CD14-positive monocyte (primary cell): Measurements from ENCODE around the gene NPW. TPM values are rescaled to one million over a fixed set of nuclear protein-coding genes. Genes with fewer than 3 reads are reported as not detected.

ENCODE experiments used
- DNase-seq, 3 donors: peaks; one replicate each; pipeline ENCODE4 v3.0.0-alpha.2; 2011 to 2022
- H2AFZ ChIP-seq: 2 replicates; pipeline ENCODE4 v1.6.0; 2012; ENCODE audit warnings: mild to moderate bottlenecking, low read depth, low read length, inconsistent platforms; ENCODE audit not compliant: insufficient read depth, poor library complexity, severe bottlenecking
- H3K27ac ChIP-seq, 2 donors: 1 replicate in 1 of 2; 2 replicates in 1 of 2; pipeline ENCODE4 v1.5.1; 2012 to 2013; ENCODE audit warnings: low read length in 2 of 2, control low read depth in 1 of 2, inconsistent platforms in 1 of 2, low read depth in 1 of 2, mild to moderate bottlenecking in 1 of 2
- H3K27me3 ChIP-seq, 2 donors: one replicate each; pipeline versions ENCODE4 v1.6.0 to v1.6.1; 2011 to 2013; ENCODE audit warnings: low read length in 2 of 2; ENCODE audit not compliant: control insufficient read depth in 2 of 2, insufficient read depth in 2 of 2
- H3K36me3 ChIP-seq, 2 donors: replicated peaks in 1 of 2; 1 replicate in 1 of 2; 2 replicates in 1 of 2; pipeline versions ENCODE4 v1.5.1 to v1.6.1; 2012 to 2013; ENCODE audit warnings: low read length in 2 of 2, control low read depth in 1 of 2, inconsistent platforms in 1 of 2, mild to moderate bottlenecking in 1 of 2; ENCODE audit not compliant: insufficient read depth in 2 of 2, control insufficient read depth in 1 of 2
- H3K4me1 ChIP-seq, 2 donors: 1 replicate in 1 of 2; 2 replicates in 1 of 2; pipeline versions ENCODE4 v1.5.1 to v1.6.1; 2012 to 2013; ENCODE audit warnings: low read length in 2 of 2, control low read depth in 1 of 2, inconsistent platforms in 1 of 2, mild to moderate bottlenecking in 1 of 2, moderate library complexity in 1 of 2; ENCODE audit not compliant: insufficient read depth in 2 of 2, control insufficient read depth in 1 of 2
- H3K4me2 ChIP-seq: replicated peaks from 2 replicates; pipeline ENCODE3; 2012; ENCODE audit warnings: low read length, moderate library complexity, mild to moderate bottlenecking; ENCODE audit not compliant: poor library complexity, severe bottlenecking; ENCODE audit errors: extremely low read depth
- H3K4me3 ChIP-seq, 3 experiments: fragments of 200-600 bp in 1 of 3; sonication (generic) in 1 of 3; replicated peaks in 1 of 3; 1 replicate in 2 of 3; 2 replicates in 1 of 3; pipeline ENCODE4 v1.5.1; 2011 to 2013; ENCODE audit warnings: low read length in 3 of 3, mild to moderate bottlenecking in 3 of 3, control low read depth in 2 of 3, low read depth in 2 of 3, inconsistent platforms in 1 of 3, moderate library complexity in 1 of 3
- H3K79me2 ChIP-seq: 2 replicates; pipeline ENCODE4 v1.6.0; 2012; ENCODE audit warnings: mild to moderate bottlenecking, control low read depth, inconsistent platforms, low read length, moderate library complexity; ENCODE audit not compliant: insufficient read depth
- H3K9ac ChIP-seq: 2 replicates; pipeline ENCODE4 v1.6.0; 2017; ENCODE audit warnings: low read length, mild to moderate bottlenecking; ENCODE audit not compliant: insufficient read depth, poor library complexity, severe bottlenecking
- H3K9me3 ChIP-seq, 2 donors: replicated peaks in 1 of 2; 1 replicate in 1 of 2; 2 replicates in 1 of 2; pipeline versions ENCODE4 v1.5.1 to v1.6.1; 2012 to 2013; ENCODE audit warnings: low read length in 2 of 2, control low read depth in 1 of 2; ENCODE audit not compliant: control insufficient read depth in 1 of 2, insufficient read depth in 1 of 2
- H4K20me1 ChIP-seq: 2 replicates; pipeline ENCODE4 v1.6.0; 2012; ENCODE audit warnings: mild to moderate bottlenecking, low read length, control low read depth, moderate library complexity; ENCODE audit not compliant: insufficient read depth
- H3K27ac Mint-ChIP-seq, 7 donors: one replicate each; pipeline ENCODE4 v1.8.0; 2020; ENCODE audit warnings: mild to moderate bottlenecking in 7 of 7, mixed read lengths in 7 of 7, moderate library complexity in 6 of 7, inconsistent platforms in 2 of 7
- H3K27me3 Mint-ChIP-seq, 3 donors: one replicate each; pipeline ENCODE4 v1.8.0; 2021 to 2022; ENCODE audit warnings: low read depth in 3 of 3, mild to moderate bottlenecking in 3 of 3, mixed read lengths in 3 of 3, moderate library complexity in 3 of 3, inconsistent platforms in 1 of 3
- H3K36me3 Mint-ChIP-seq, 2 donors: one replicate each; pipeline ENCODE4 v1.8.0; 2020; ENCODE audit warnings: mixed read lengths in 2 of 2, inconsistent platforms in 1 of 2, mild to moderate bottlenecking in 1 of 2
- H3K4me1 Mint-ChIP-seq: one replicate; pipeline ENCODE4 v1.8.0; 2020; ENCODE audit warnings: mild to moderate bottlenecking, mixed read lengths
- H3K4me3 Mint-ChIP-seq, 2 donors: one replicate each; pipeline ENCODE4 v1.8.0; 2020; ENCODE audit warnings: mild to moderate bottlenecking in 2 of 2, mixed read lengths in 2 of 2, moderate library complexity in 1 of 2
- H3K9me3 Mint-ChIP-seq, 7 donors: one replicate each; pipeline ENCODE4 v1.8.0; 2020 to 2022; ENCODE audit warnings: mixed read lengths in 7 of 7, mild to moderate bottlenecking in 6 of 7, moderate library complexity in 6 of 7, inconsistent platforms in 2 of 7
- CTCF ChIP-seq: fragments of 200-600 bp; IDR thresholded peaks from one replicate; pipeline ENCODE4 v1.8.0; 2022; ENCODE audit warnings: antibody characterized with exemption, mild to moderate bottlenecking
- WGBS: methylation state at CpG from one replicate; pipeline ENCODE4 v1.1.5; 2013; ENCODE audit warnings: missing lambda C conversion rate; ENCODE audit not compliant: insufficient coverage; 5-methylcytosine and 5-hydroxymethylcytosine counted together
- intact Hi-C, 2 donors: fragments of 100-400 bp; cut with micrococcal nuclease; formaldehyde crosslinking; loops; one replicate each; pipeline versions ENCODE4 v1.15.0 to v1.15.1; 2023
- polyA plus RNA-seq, 3 donors: library from polyadenylated mRNA; depleted of rRNA in 1 of 3; unstranded in 2 of 3; stranded (reverse) in 1 of 3; fragments of 300-500 nt in 2 of 3; fragments of >200 nt in 1 of 3; fragmentation: Illumina TruSeq in 2 of 3; gene quantifications; 1 replicate in 2 of 3; 2 replicates in 1 of 3; pipeline ENCODE4 v1.2.3, GENCODE V29; 2012 to 2021

The NPW gene
- polyA plus RNA-seq, 3 donors: not detected

- Mint-ChIP-seq H3K36me3 (peaks cover 3% of the 10 kb centered on the region in 2 donors), H3K27me3 (peaks cover 30 to 62% (median 47%) of the 10 kb centered on the region in 3 donors), H3K4me3 (peak overlapping the region in 1 of 2 donors; percentile 80), H3K9me3 (peaks cover 0 to 7% (median 2%) of the 10 kb centered on the region in 7 donors), H3K4me1 (peaks cover 18% of the 10 kb centered on the region), H3K27ac (no peak overlapping the region)
- Histone ChIP-seq H3K4me2 (no peak overlapping the region), H2AFZ (no peak overlapping the region), H3K27me3 (peaks cover 11 to 42% of the 10 kb centered on the region in 2 donors), H3K36me3 (no peaks in the 10 kb centered on the region), H4K20me1 (no peaks in the 10 kb centered on the region), H3K79me2 (no peaks in the 10 kb centered on the region), H3K27ac (no peak overlapping the region), H3K4me3 (no peak overlapping the region), H3K4me1 (peaks cover 16 to 27% of the 10 kb centered on the region in 2 donors), H3K9me3 (peaks cover 0 to 9% of the 10 kb centered on the region in 2 donors), H3K9ac (no peak overlapping the region)
- no peak for DNase-seq
- 90% methylated on average over 3 of the region's 3 CpGs for WGBS
- intact Hi-C loops: loop anchor here in 1 of 2 donors (5.0 kb wide), 1 partner anchor 119 kb away; the partner anchor contains the start of gene RAB26
- no peak for TF ChIP-seq CTCF
Observed at GRCh38 chr16:2028146-2028545, 8.6 kb downstream of the NPW start.

- WGBS: 95% methylated on average over 17 of the region's 18 CpGs
- no peaks in the 10 kb centered on the region for H3K79me2 ChIP-seq
- H3K27me3 ChIP-seq: peaks cover 11 to 42% of the 10 kb centered on the region in 2 donors
- TF ChIP-seq CTCF: no peak
- H3K9me3 ChIP-seq: peaks cover 0 to 9% of the 10 kb centered on the region in 2 donors
- intact Hi-C loops: loop anchor here in 1 of 2 donors (5.0 kb wide), 1 partner anchor 119 kb away; the partner anchor contains the start of gene RAB26
- H3K27me3 Mint-ChIP-seq: peaks cover 30 to 66% (median 47%) of the 10 kb centered on the region in 3 donors
- H3K9me3 Mint-ChIP-seq: peaks cover 0 to 7% (median 2%) of the 10 kb centered on the region in 7 donors
- no peak overlapping the region for H3K9ac ChIP-seq
- H4K20me1 ChIP-seq: no peaks in the 10 kb centered on the region
- no peak overlapping the region for H2AFZ ChIP-seq
- no peak overlapping the region for H3K27ac Mint-ChIP-seq
- peak overlapping the region in 1 of 2 donors; percentile 28 for H3K4me3 Mint-ChIP-seq
- no peaks in the 10 kb centered on the region for H3K36me3 ChIP-seq
- peaks cover 3% of the 10 kb centered on the region in 2 donors for H3K36me3 Mint-ChIP-seq
- H3K4me1 ChIP-seq: peaks cover 17 to 27% of the 10 kb centered on the region in 2 donors
- no peak for DNase-seq
- H3K4me2 ChIP-seq: no peak overlapping the region
- no peak overlapping the region for H3K4me3 ChIP-seq
- H3K4me1 Mint-ChIP-seq: peaks cover 19% of the 10 kb centered on the region
- no peak overlapping the region for H3K27ac ChIP-seq
Observed at GRCh38 chr16:2028620-2029220, 9.1 kb downstream of the NPW start.
